K562 (cell line): ENCODE results near the gene EVX1. TPM values are rescaled to one million over a fixed set of nuclear protein-coding genes. Genes with fewer than 3 reads are reported as not detected.

Source experiments
- ATAC-seq: fragments of 200-7000 bp; cut with Tn5 transposase; 3 replicates; pipeline ENCODE4 v1.9.1; 2020; ENCODE audit warnings: moderate library complexity
- BruUV-seq: library from RNA; stranded (reverse); fragments of 400-500 nt; replicated peaks from 2 replicates; lab custom pipeline; 2021; lab: Mats Ljungman, UMichigan
- CTCF ChIA-PET: fragments of 300-600 bp; formaldehyde crosslinking; extraction: SDS; loops from one replicate; lab custom pipeline; 2021; ENCODE audit warnings: low intra/inter-chr PET ratio; lab: Yijun Ruan, JAX
- POLR2A ChIA-PET: fragments of 300-600, 350-650 bp; sonication (Branson Sonifier 250); formaldehyde crosslinking; extraction: SDS; loops from one replicate; lab custom pipeline; 2021; ENCODE audit warnings: antibody characterized with exemption, inconsistent platforms; lab: Yijun Ruan, JAX
- DNase-seq, 4 experiments: peaks; one replicate each; pipeline versions ENCODE4 v3.0.0 to v3.0.0-alpha.2; 2011 to 2018; ENCODE audit warnings: low spot score in 3 of 4, mixed read lengths in 3 of 4; ENCODE audit errors: extremely low read depth in 1 of 4
- FAIRE-seq: peaks from 2 replicates; lab custom pipeline; 2011; peaks lifted over from hg19 to GRCh38; lab: Jason Lieb, UNC
- H2AFZ ChIP-seq: 2 replicates; pipeline ENCODE4 v1.6.0; 2011; ENCODE audit warnings: low read depth, low read length, control low read depth, inconsistent platforms
- H3K27ac ChIP-seq: fragments of 200-600 bp; 3 replicates; pipeline ENCODE4 v1.8.0; 2011; ENCODE audit warnings: low read depth, mild to moderate bottlenecking, control low read depth, inconsistent platforms, low read length, moderate library complexity, mixed read lengths; ENCODE audit errors: extremely low read depth
- H3K27me3 ChIP-seq, 2 experiments: fragments of 300-600 bp in 1 of 2; 2 replicates in 1 of 2; 3 replicates in 1 of 2; pipeline versions ENCODE4 v1.6.0 to v1.8.0; 2011; ENCODE audit warnings: inconsistent platforms in 2 of 2, low read length in 2 of 2, mild to moderate bottlenecking in 1 of 2, mixed read lengths in 1 of 2, moderate library complexity in 1 of 2; ENCODE audit not compliant: control insufficient read depth in 2 of 2, insufficient read depth in 2 of 2
- H3K36me3 ChIP-seq: fragments of 300-600 bp; 3 replicates; pipeline ENCODE4 v1.8.0; 2011; ENCODE audit warnings: mild to moderate bottlenecking, low read length, inconsistent platforms; ENCODE audit not compliant: control insufficient read depth, insufficient read depth
- H3K4me1 ChIP-seq, 2 experiments: fragments of 200-600 bp in 1 of 2; replicated peaks in 1 of 2; 2 replicates in 1 of 2; 3 replicates in 1 of 2; pipeline versions ENCODE4 v1.5.1 to v1.8.0; 2011; ENCODE audit warnings: inconsistent platforms in 2 of 2, low read length in 2 of 2, mild to moderate bottlenecking in 1 of 2, mixed read lengths in 1 of 2, moderate library complexity in 1 of 2; ENCODE audit not compliant: control insufficient read depth in 2 of 2, insufficient read depth in 2 of 2
- H3K4me2 ChIP-seq: 2 replicates; pipeline ENCODE4 v1.6.1; 2011; ENCODE audit warnings: low read length, control low read depth, inconsistent platforms, mixed read lengths; ENCODE audit not compliant: insufficient read depth
- H3K4me3 ChIP-seq: fragments of 200-600 bp; sonication (generic), shearing (Covaris generic); 2 replicates; pipeline ENCODE4 v1.5.1; 2016; ENCODE audit warnings: control low read depth, inconsistent platforms
- H3K79me2 ChIP-seq: fragments of 200-600 bp; 3 replicates; pipeline ENCODE4 v1.8.0; 2011; ENCODE audit warnings: low read length, inconsistent platforms; ENCODE audit not compliant: control insufficient read depth, insufficient read depth
- H3K9ac ChIP-seq, 2 experiments: 2 replicates each; pipeline versions ENCODE4 v1.6.0 to v1.6.1; 2011; ENCODE audit warnings: low read depth in 2 of 2, low read length in 2 of 2, control low read depth in 1 of 2, inconsistent platforms in 1 of 2, mild to moderate bottlenecking in 1 of 2, mixed read lengths in 1 of 2; ENCODE audit not compliant: insufficient read depth in 1 of 2
- H3K9me1 ChIP-seq: one replicate; pipeline ENCODE4 v1.6.0; 2011; ENCODE audit warnings: inconsistent platforms, mild to moderate bottlenecking, low read length, moderate library complexity; ENCODE audit not compliant: control insufficient read depth, insufficient read depth
- H3K9me3 ChIP-seq: replicated peaks from 2 replicates; pipeline ENCODE4 v1.5.1; 2011; ENCODE audit warnings: low read depth, low read length, inconsistent platforms; ENCODE audit not compliant: control insufficient read depth, insufficient read depth
- H4K20me1 ChIP-seq: replicated peaks from 2 replicates; pipeline ENCODE4 v1.6.1; 2011; ENCODE audit warnings: low read length, inconsistent platforms, mixed read lengths; ENCODE audit not compliant: control insufficient read depth, insufficient read depth
- ATF7 ChIP-seq: fragments of 450-650 bp; IDR thresholded peaks from 2 replicates; pipeline ENCODE4 v1.7.1; 2014; ENCODE audit warnings: mild to moderate bottlenecking, moderate library complexity
- CC2D1A ChIP-seq: fragments of 450-650 bp; IDR thresholded peaks from 2 replicates; pipeline ENCODE4 v1.6.1; 2017; ENCODE audit warnings: mild to moderate bottlenecking
- ELF1 ChIP-seq: fragments of 200-800 bp; sonication (Bioruptor generic); IDR thresholded peaks from 2 replicates; pipeline ENCODE4 v1.6.1; 2016; ENCODE audit warnings: missing genetic modification characterization, missing compliant biosample characterization
- MCM3 ChIP-seq: fragments of 450-650 bp; IDR thresholded peaks from 2 replicates; pipeline ENCODE4 v1.6.1; 2016
- MYBL2 ChIP-seq, 2 experiments: fragments of 450-650 bp in 1 of 2; sonication (generic) in 1 of 2; formaldehyde crosslinking in 1 of 2; IDR thresholded peaks; 2 replicates each; pipeline versions ENCODE4 v1.6.1 to v1.8.1; 2017 to 2022; ENCODE audit warnings: borderline replicate concordance in 1 of 2, inconsistent platforms in 1 of 2, low read depth in 1 of 2, mild to moderate bottlenecking in 1 of 2, missing genetic modification reagents in 1 of 2, moderate library complexity in 1 of 2
- RAD21 ChIP-seq, 2 experiments: fragments of 250-450 bp in 1 of 2; fragments of 450-650 bp in 1 of 2; sonication (Bioruptor Pico) in 1 of 2; formaldehyde crosslinking in 1 of 2; IDR thresholded peaks in 1 of 2; conservative IDR thresholded peaks in 1 of 2; 2 replicates each; pipeline versions ENCODE4 v1.4.0 to v1.8.0; 2020 to 2022; ENCODE audit warnings: mild to moderate bottlenecking in 2 of 2, moderate library complexity in 1 of 2
- SMARCB1 ChIP-seq: IDR thresholded peaks from 2 replicates; pipeline ENCODE4 v1.6.1; 2011; ENCODE audit warnings: improper control_type of control experiment, low read depth; ENCODE audit not compliant: insufficient read length
- SMC3 ChIP-seq: conservative IDR thresholded peaks from 2 replicates; pipeline ENCODE4 v1.6.1; 2011; ENCODE audit warnings: low read depth, low read length, improper control_type of control experiment; ENCODE audit not compliant: insufficient read depth
- THRB ChIP-seq: fragments of 450-650 bp; formaldehyde crosslinking; conservative IDR thresholded peaks from 2 replicates; pipeline ENCODE4 v1.4.0; 2022; ENCODE audit warnings: mild to moderate bottlenecking, missing genetic modification characterization
- ZBTB33 ChIP-seq: sonication (generic); formaldehyde crosslinking; IDR thresholded peaks from 2 replicates; pipeline ENCODE4 v1.8.1; 2023; ENCODE audit warnings: mild to moderate bottlenecking, missing genetic modification reagents
- ZFP36 ChIP-seq: fragments of 150-350 bp; IDR thresholded peaks from 2 replicates; pipeline ENCODE4 v1.6.1; 2018; ENCODE audit warnings: low read length, low read depth; ENCODE audit not compliant: partially characterized antibody
- ZNF277 ChIP-seq: fragments of 250-450 bp; sonication (Bioruptor Pico); IDR thresholded peaks from 2 replicates; pipeline ENCODE4 v1.8.0; 2022; ENCODE audit warnings: inconsistent platforms, mild to moderate bottlenecking, moderate library complexity, borderline replicate concordance
- WGBS: fragments of 100-300 bp; shearing (Covaris generic); methylation state at CpG from one replicate; pipeline ENCODE4 v1.1.6; 2016; ENCODE audit warnings: low coverage, mixed read lengths; ENCODE audit not compliant: insufficient coverage; ENCODE audit errors: missing lambda C conversion rate; 5-methylcytosine and 5-hydroxymethylcytosine counted together
- in situ Hi-C: fragments of 300-500 bp; cut with MboI; formaldehyde crosslinking; loops from 4 replicates; pipeline ENCODE4 v1.15.0; 2018; ENCODE audit warnings: inconsistent platforms, mixed read lengths
- intact Hi-C: fragments of 100-400 bp; cut with micrococcal nuclease; formaldehyde crosslinking; loops from 2 replicates; pipeline ENCODE4 v1.14.2; 2022
- polyA plus RNA-seq, 8 experiments: library from polyadenylated mRNA; depleted of rRNA in 4 of 8; stranded (reverse) in 5 of 8; unstranded in 3 of 8; fragments of >200 nt; fragmentation: Nextera tagmentation in 2 of 8; fragmentation: Illumina TruSeq in 1 of 8; extraction: Ambion mirVana in 2 of 8; extraction: Trizol in 1 of 8; gene quantifications; 2 replicates each; pipeline versions ENCODE4 v1.2.1 to v1.2.3, GENCODE V29; 2011 to 2014; ENCODE audit warnings: inconsistent platforms in 1 of 8, missing spikeins in 1 of 8
- total RNA-seq, 7 experiments: library from RNA; depleted of rRNA in 6 of 7; stranded (reverse); fragments of >200 nt in 6 of 7; fragmentation: Illumina TruSeq in 2 of 7; extraction: Trizol in 2 of 7; gene quantifications; 2 replicates each; pipeline versions ENCODE4 v1.2.1 to v1.2.3, GENCODE V29; 2011 to 2021; ENCODE audit warnings: low replicate concordance in 1 of 7
- TF ChIP-seq, protein P1 (sequence below), 3 experiments: IDR thresholded peaks in 2 of 3; conservative IDR thresholded peaks in 1 of 3; 2 replicates each; pipeline ENCODE4 v1.5.1; 2011 to 2012; ENCODE audit warnings: low read length in 3 of 3, mild to moderate bottlenecking in 3 of 3, control low read depth in 2 of 3, improper control_type of control experiment in 1 of 3, inconsistent platforms in 1 of 3, low read depth in 1 of 3, mixed read lengths in 1 of 3, moderate library complexity in 1 of 3; ENCODE audit not compliant: insufficient read depth in 2 of 3

The EVX1 gene
- total and polyA plus RNA-seq, 9 of the 15 experiments (the other 6 are each of a cell fraction or from before 2014, with no cell fraction given): not detected

GRCh38 chr7:27235387-27236311, 7.0 kb upstream of the EVX1 start:
- Histone ChIP-seq H3K9me3 (no peaks in the 10 kb centered on the region), H3K79me2 (no peaks in the 10 kb centered on the region), H3K9me1 (no peaks in the 10 kb centered on the region), H2AFZ (0 out of 2 replicates have a peak overlapping the region, but pooled peaks have one; percentile 39), H3K4me2 (0 out of 2 replicates have a peak overlapping the region, but pooled peaks have one; percentile 7), H3K9ac (no peak overlapping the region), H3K4me3 (no peak overlapping the region), H4K20me1 (peaks cover 14% of the 10 kb centered on the region; the same call in 1 of the 2 replicates), H3K4me1 (peaks cover 0 to 15% of the 10 kb centered on the region in 2 experiments; a peak in 2 of 5 replicates), H3K27ac (no peak overlapping the region), H3K27me3 (peaks cover 42 to 66% of the 10 kb centered on the region in 2 experiments), H3K36me3 (no peaks in the 10 kb centered on the region)
- CTCF ChIA-PET: no interaction called here
- BruUV-seq: no TSS peak
- POLR2A ChIA-PET: no interaction called here
- in situ Hi-C loops: no loop called here
- 11% methylated on average over 43 of the region's 66 CpGs for WGBS
- intact Hi-C loops: no loop called here
- FAIRE-seq (no peak), ATAC-seq (peak; percentile 72), DNase-seq (peak; percentile 30 to 35 (median 32))
- TF ChIP-seq MCM3 (no peak), CC2D1A (no peak), SMARCB1 (no peak), RAD21 (CRISPR knock-in tag; conservative IDR thresholded peaks at IDR 0.05 in 1 of 2, IDR thresholded peaks at IDR 0.05 in 1 of 2) (peak; percentile 40 to 58), THRB (no peak), ELF1 (peak; percentile 35; the same call in 1 of the 2 replicates), SMC3 (no peak), ZNF277 (CRISPR knock-in tag) (no peak), ZFP36 (no peak), ATF7 (no peak), MYBL2 (IDR thresholded peaks at IDR 0.05; ENCODE audit: low read depth) (no peak), MYBL2 (CRISPR knock-in tag; IDR thresholded peaks at IDR 0.05; ENCODE audit: borderline replicate concordance) (no peak), ZBTB33 (CRISPR knock-in tag) (peak; percentile 74)
- TF ChIP-seq, protein P1, sequence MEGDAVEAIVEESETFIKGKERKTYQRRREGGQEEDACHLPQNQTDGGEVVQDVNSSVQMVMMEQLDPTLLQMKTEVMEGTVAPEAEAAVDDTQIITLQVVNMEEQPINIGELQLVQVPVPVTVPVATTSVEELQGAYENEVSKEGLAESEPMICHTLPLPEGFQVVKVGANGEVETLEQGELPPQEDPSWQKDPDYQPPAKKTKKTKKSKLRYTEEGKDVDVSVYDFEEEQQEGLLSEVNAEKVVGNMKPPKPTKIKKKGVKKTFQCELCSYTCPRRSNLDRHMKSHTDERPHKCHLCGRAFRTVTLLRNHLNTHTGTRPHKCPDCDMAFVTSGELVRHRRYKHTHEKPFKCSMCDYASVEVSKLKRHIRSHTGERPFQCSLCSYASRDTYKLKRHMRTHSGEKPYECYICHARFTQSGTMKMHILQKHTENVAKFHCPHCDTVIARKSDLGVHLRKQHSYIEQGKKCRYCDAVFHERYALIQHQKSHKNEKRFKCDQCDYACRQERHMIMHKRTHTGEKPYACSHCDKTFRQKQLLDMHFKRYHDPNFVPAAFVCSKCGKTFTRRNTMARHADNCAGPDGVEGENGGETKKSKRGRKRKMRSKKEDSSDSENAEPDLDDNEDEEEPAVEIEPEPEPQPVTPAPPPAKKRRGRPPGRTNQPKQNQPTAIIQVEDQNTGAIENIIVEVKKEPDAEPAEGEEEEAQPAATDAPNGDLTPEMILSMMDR (IDR thresholded peaks at IDR 0.05 in 2 of 3, conservative IDR thresholded peaks at IDR 0.05 in 1 of 3; ENCODE audit: insufficient read depth in 2 of 3, low read depth in 1 of 3, low read length in 3 of 3): peak; percentile 41 to 60 (median 48); a peak in 5 of 6 replicates
